SJCRH30 (cell line): ENCODE measurements around the gene TMEM82. TPM values are rescaled to one million over a fixed set of nuclear protein-coding genes. Genes with fewer than 3 reads are reported as not detected.
A peak's percentile ranks its signal among the peaks of the same experiment; 100 is the strongest.

Source experiments
- DNase-seq, 2 experiments: peaks; one replicate each; pipeline ENCODE4 v3.0.0-alpha.2; 2015 to 2020
- H3K27ac ChIP-seq: fragments of 250-450 bp; sonication (Bioruptor Pico); 2 replicates; pipeline ENCODE4 v1.5.1; 2020; ENCODE audit warnings: mild to moderate bottlenecking, moderate library complexity
- H3K27me3 ChIP-seq: fragments of 250-450 bp; sonication (Bioruptor Pico); 2 replicates; pipeline ENCODE4 v1.5.1; 2020; ENCODE audit warnings: mild to moderate bottlenecking, moderate library complexity
- H3K36me3 ChIP-seq: fragments of 250-450 bp; sonication (Bioruptor Pico); 2 replicates; pipeline ENCODE4 v1.5.1; 2020; ENCODE audit warnings: mild to moderate bottlenecking, moderate library complexity
- H3K4me1 ChIP-seq: fragments of 250-450 bp; sonication (Bioruptor Pico); 2 replicates; pipeline ENCODE4 v1.5.1; 2020; ENCODE audit warnings: mild to moderate bottlenecking, moderate library complexity
- H3K4me3 ChIP-seq: fragments of 250-450 bp; sonication (Bioruptor Pico); 2 replicates; pipeline ENCODE4 v1.5.1; 2020; ENCODE audit warnings: mild to moderate bottlenecking, moderate library complexity
- H3K9me3 ChIP-seq: fragments of 250-450 bp; sonication (Bioruptor Pico); replicated peaks from 2 replicates; pipeline ENCODE4 v1.5.1; 2020; ENCODE audit warnings: mild to moderate bottlenecking, moderate library complexity
- total RNA-seq: library from RNA; depleted of rRNA; stranded (reverse); fragments of >200 nt; shearing (Covaris generic); gene quantifications from 2 replicates; pipeline ENCODE4 v1.2.3, GENCODE V29; 2014

TMEM82 gene
- total RNA-seq, 1 experiment from 2014 or later = not detected

DNA sequence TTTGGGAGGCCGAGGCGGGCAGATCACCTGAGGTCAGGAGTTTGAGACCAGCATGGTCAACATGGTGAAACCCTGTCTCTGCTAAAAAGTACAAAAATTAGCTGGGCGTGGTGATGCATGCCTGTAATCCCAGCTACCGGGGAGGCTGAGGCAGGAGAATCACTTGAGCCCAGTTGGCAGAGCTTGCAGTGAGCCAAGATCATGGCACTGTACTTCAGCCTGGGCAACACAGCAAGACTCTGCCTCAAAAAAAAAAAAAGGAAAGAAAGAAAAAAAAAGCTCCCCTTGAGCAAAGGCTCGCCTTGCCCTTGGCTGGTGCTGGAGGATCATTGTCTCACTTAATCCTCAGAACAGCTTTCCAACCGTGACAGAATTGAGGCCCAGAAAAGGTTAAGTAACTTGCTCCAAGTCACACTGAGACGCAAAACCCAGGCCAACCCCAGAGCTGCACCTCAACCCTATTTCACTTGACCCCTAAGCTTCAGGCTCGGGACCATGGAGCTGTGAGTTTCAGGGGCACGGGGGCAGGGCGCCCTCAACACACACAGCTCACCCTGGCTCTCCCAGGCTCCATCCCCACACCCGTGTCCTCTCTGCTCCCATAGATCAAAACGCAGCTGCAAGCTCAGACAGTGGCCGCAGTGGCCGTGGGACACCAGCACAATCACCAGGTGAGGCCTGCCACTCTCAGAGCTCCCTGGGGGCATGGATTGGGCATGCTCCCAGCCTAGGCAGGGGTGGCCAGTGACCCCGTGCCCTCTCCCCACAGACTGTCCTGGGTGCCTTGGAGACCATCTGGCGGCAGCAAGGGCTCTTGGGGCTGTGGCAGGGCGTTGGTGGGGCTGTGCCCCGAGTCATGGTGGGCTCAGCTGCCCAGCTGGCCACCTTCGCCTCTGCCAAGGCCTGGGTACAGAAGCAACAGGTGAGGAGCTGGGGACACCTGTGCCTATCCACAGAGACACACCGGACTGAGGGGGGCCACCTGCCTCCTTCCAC, 4.7 kb upstream of the TMEM82 start:
- Histone ChIP-seq H3K36me3 (no peaks in the 10 kb centered on the region; the same call in 1 of the 2 replicates), H3K27me3 (no peaks in the 10 kb centered on the region), H3K4me3 (no peak overlapping the region), H3K4me1 (peaks cover 41% of the 10 kb centered on the region), H3K27ac (peak overlapping the region; percentile 73), H3K9me3 (no peaks in the 10 kb centered on the region)
- peak in 1 of 2 experiments; percentile 67 for DNase-seq

DNA sequence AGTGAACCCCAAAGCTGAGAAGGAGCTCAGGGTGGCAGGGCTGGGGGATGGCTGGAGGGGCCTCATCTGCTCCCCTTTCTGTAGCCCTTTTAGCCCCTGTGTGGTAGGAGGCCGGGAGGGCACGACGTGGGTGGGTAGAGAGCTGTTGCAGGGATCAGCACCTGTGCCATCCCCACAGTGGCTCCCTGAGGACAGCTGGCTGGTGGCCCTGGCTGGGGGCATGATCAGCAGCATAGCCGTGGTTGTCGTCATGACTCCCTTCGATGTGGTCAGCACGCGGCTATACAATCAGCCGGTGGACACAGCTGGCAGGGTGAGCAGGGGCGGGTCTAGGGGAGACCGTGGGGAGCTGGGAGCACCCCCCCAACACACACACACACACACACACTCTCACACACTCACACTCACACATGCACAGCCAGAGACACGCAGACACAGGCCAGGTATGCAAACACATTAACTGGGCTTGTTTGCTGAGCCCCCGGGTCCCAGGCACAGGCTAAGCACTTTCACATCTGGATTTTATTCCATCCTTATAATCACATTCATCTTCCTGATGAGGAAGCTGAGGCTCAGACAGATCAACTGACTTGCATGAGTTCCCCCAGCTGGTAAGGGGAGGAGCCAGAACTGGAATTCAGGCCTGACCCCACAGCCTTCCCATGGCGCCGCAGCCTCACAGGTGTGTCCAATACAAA, 3.7 kb upstream of the TMEM82 start:
- Histone ChIP-seq H3K4me1 (peaks cover 41% of the 10 kb centered on the region), H3K36me3 (no peaks in the 10 kb centered on the region), H3K4me3 (no peak overlapping the region), H3K27me3 (no peaks in the 10 kb centered on the region), H3K27ac (peak overlapping the region; percentile 24; the same call in 1 of the 2 replicates), H3K9me3 (no peaks in the 10 kb centered on the region)
- DNase-seq = peak; percentile 68 to 73

DNA sequence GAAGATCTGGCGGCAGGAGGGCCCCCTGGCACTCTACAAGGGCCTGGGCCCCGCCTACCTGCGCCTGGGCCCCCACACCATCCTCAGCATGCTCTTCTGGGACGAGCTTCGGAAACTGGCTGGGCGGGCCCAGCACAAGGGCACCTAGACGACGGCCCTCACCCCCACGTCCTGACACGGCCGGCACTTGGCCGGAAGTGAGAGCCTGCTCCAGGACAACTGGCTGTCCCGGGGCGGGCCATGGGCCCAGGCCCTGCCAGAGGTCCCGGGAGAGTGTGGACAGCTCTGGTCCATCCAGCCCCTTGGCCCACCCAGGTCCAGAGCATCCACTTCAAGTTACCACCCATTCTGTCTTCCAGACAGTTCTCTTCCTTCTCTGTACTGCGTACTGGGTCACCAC, 3.0 kb upstream of the TMEM82 start:
- H3K27ac ChIP-seq = no peak overlapping the region
- peaks cover 41% of the 10 kb centered on the region for H3K4me1 ChIP-seq
- no peaks in the 10 kb centered on the region for H3K9me3 ChIP-seq
- no peak overlapping the region for H3K4me3 ChIP-seq
- no peaks in the 10 kb centered on the region for H3K27me3 ChIP-seq
- DNase-seq = no peak
- H3K36me3 ChIP-seq = no peaks in the 10 kb centered on the region

DNA sequence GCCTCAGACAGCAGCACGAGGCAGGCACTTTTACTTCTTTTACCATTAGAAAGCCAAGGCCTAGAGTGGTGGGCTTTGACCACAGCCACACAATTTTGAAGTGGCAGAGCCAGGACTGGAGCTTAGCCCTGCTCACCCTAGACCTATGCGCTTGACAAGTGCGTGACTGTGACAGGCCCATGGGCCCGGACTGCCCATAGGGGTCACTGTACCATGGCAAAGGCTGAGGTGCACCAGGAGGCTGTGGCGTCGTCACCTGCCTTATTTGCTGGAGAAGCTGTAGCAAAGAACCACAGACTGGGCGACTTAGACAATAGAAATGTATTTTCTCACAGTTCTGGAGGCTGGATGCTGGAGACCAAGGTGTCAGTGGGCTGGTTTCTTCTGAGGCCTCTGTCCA, 2.6 kb upstream of the TMEM82 start:
- H3K4me3 ChIP-seq = no peak overlapping the region
- peaks cover 40% of the 10 kb centered on the region for H3K4me1 ChIP-seq
- no peaks in the 10 kb centered on the region for H3K36me3 ChIP-seq
- no peaks in the 10 kb centered on the region for H3K9me3 ChIP-seq
- no peaks in the 10 kb centered on the region for H3K27me3 ChIP-seq
- no peak for DNase-seq
- no peak overlapping the region for H3K27ac ChIP-seq

DNA sequence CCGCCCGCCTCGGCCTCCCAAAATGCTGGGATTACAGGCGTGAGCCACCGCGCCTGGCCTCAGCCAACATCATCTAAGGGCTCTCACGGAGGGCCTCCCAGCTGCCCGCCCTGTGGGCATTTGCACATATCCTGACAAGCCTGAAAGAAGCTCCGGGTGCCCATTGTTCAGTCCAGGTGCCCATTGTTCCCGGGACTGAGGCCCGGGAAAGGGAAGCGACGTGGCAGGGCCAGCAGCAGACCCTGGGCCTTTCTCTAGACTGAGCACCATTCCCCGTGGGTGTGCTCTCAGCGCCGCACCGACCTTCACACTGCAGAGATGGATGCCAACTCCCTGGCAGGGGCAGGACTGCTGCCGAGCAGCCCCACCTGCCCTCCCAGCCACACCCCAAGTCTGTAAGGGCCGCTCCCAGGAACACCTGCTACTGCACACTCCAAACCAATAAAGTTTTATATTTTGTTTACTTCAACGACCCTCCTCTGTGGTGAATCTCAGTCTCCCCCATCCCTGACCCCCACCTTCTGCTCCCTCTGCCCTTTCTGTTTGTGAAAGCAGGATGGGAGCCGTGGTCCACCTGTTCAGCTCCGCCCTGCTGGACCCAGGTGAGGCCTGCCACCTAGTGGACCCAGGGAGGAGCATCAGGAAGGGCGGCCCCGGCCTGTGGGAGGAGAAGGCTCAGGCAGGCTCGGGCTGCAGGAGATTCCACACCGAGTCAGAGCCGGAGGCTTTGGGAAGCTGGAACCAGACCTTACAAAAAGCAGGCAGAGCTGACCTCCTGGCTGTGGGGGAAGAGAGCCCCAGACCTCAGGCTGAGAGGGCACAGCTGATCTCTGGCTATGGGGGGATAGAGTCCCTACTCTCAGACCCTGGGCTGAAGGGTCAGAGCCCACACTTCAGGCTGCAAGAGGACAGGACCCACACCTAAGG, 1.1 kb upstream of the TMEM82 start:
- Histone ChIP-seq H3K27me3 (no peaks in the 10 kb centered on the region), H3K4me1 (peaks cover 27% of the 10 kb centered on the region), H3K4me3 (no peak overlapping the region), H3K36me3 (no peaks in the 10 kb centered on the region), H3K9me3 (no peaks in the 10 kb centered on the region), H3K27ac (no peak overlapping the region)
- DNase-seq = peak; percentile 85 to 89

DNA sequence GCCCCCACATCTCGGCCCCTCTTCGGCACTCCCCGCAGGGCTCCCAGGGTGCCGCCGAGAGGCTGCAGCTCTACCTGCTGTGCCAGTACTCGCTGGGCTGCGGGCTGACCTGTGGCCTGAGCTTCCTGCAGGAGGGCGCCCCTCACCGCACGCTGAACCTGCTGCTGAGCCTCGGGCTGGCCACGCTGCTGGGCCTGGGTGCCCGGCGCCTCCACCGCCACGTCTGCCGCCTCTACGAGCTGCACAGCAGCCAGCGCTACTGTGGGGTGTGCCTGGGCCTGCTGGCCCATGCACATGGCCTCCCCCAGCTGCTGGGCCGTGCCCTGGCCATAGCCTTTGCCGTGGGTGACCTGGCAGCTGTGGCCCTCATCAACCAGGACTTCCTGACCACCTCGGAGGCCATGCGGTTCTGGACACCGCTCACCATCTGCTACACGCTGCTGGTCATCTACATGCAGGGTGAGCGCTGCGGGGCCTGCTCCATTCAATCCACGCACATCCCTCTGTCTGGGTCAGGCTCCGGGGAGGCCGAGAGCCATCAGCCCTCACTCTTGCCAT, 1.9 kb downstream of the TMEM82 start:
- H3K36me3 ChIP-seq = no peaks in the 10 kb centered on the region
- DNase-seq = no peak
- H3K4me1 ChIP-seq = peaks cover under 1% of the 10 kb centered on the region; the same call in 1 of the 2 replicates

DNA sequence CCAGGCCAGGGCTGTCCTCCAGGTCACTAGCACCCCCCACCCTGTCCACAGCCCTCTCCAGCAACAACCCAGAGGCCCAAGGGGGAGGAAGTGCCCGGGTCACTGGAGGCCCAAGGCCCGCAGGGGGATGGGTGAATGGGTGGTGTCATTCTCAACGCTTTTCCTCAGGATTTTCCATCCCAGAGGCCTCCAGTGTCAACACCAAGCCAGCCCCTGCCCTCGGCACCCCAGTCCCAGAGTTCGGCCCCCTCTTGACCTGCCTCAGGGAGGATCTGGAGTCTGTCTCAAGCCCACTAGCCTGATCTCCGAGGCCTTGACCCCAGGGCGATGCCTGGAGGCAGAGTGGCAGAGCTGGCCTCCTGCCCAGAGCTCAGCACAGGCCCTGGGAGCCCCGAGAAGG, 5.1 kb downstream of the TMEM82 start:
- Histone ChIP-seq H3K27ac (no peak overlapping the region), H3K4me3 (no peak overlapping the region), H3K36me3 (no peaks in the 10 kb centered on the region), H3K9me3 (no peaks in the 10 kb centered on the region), H3K4me1 (peaks cover 6% of the 10 kb centered on the region; the same call in 1 of the 2 replicates), H3K27me3 (no peaks in the 10 kb centered on the region)
- no peak for DNase-seq

More for the DNA sequence above, 1.9 kb downstream of the TMEM82 start:
- Histone ChIP-seq H3K9me3 (no peaks in the 10 kb centered on the region), H3K27ac (no peak overlapping the region), H3K27me3 (no peaks in the 10 kb centered on the region), H3K4me3 (no peak overlapping the region)

DNA sequence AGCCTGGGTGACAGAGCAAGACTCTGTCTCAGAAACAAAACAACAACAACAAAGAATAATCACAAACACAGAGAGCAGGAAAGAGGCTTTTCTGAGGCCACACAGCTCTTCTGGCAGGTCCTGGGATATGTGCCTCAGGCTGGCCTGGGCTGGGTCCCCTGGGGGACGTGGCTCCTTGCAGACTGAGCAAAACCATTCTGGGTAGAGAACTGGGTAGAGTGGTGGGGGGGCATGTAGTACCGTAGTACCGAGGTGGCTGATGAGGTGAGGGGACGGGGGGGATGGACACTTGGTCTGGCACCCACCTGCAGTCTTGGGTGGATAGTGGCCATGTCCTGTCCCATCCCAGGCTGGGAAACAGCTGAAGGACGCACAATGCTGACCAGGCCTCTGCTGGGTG, 6.0 kb downstream of the TMEM82 start:
- Histone ChIP-seq H3K9me3 (no peaks in the 10 kb centered on the region), H3K27me3 (no peaks in the 10 kb centered on the region), H3K27ac (no peak overlapping the region), H3K4me1 (peaks cover 6% of the 10 kb centered on the region; the same call in 1 of the 2 replicates), H3K36me3 (no peaks in the 10 kb centered on the region), H3K4me3 (no peak overlapping the region)
- DNase-seq = no peak

- DNase-seq = no peak
- H3K27me3 ChIP-seq = no peaks in the 10 kb centered on the region
- no peak overlapping the region for H3K27ac ChIP-seq
- H3K36me3 ChIP-seq = no peaks in the 10 kb centered on the region
- H3K4me3 ChIP-seq = no peak overlapping the region
- no peaks in the 10 kb centered on the region for H3K9me3 ChIP-seq
- peaks cover 6% of the 10 kb centered on the region; the same call in 1 of the 2 replicates for H3K4me1 ChIP-seq
These were observed 6.5 kb downstream of the TMEM82 start for GRCh38 chr1:15748690-15749398.

DNA sequence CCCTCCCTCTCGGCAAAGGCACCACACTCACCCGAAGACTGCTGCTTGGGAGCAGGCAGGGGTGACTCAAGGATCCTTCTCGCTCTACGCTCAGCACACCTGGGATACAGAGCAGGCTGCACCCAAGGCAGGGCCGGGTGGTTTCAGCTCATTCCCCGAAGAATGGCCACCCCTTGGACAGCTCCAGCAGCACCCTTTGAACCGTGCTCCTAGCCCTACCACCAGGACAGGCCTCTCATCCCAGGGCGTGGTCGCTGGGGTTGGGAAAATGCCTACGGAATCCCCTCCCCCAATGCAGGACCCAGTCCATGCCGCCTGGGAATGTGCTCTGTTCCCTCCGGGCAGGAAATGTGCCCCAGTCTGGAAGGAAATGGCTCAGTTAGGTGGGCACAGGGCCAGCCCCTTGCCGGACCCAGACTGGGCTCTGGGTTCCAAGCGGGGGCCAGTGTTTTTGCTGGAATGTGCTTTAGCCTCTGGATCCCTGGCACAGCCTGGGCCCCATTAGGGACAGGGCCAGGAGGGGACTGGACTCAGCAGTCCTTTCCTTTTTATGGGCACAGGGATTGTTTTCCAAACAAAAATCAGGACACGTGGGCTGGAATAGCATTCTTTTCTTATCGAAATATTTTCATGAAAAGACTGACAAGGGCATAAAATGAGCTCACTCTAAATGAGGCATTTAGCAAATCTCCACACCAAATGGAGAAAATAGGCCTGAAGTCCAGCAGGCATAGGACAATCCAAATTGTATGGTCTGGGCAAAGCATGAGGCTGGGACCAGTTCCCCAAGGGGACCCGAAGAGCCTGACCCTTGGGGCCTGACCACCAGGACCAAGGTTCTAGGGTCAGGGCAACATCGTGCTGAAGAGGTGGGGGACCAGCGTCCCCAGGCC, 7.3 kb downstream of the TMEM82 start:
- Histone ChIP-seq H3K4me3 (no peak overlapping the region), H3K9me3 (no peaks in the 10 kb centered on the region), H3K27me3 (no peaks in the 10 kb centered on the region), H3K27ac (no peak overlapping the region), H3K4me1 (peaks cover 6% of the 10 kb centered on the region; the same call in 1 of the 2 replicates), H3K36me3 (no peaks in the 10 kb centered on the region)
- DNase-seq = peak; percentile 42 to 51

GRCh38 chr1:15750924-15751323, 8.6 kb downstream of the TMEM82 start:
- Histone ChIP-seq H3K9me3 (0 out of 2 replicates have a peak, but pooled peaks cover 3% of the 10 kb centered on the region), H3K4me3 (no peak overlapping the region), H3K27me3 (no peaks in the 10 kb centered on the region), H3K4me1 (peaks cover 14% of the 10 kb centered on the region), H3K36me3 (no peaks in the 10 kb centered on the region), H3K27ac (no peak overlapping the region)
- DNase-seq = no peak

DNA sequence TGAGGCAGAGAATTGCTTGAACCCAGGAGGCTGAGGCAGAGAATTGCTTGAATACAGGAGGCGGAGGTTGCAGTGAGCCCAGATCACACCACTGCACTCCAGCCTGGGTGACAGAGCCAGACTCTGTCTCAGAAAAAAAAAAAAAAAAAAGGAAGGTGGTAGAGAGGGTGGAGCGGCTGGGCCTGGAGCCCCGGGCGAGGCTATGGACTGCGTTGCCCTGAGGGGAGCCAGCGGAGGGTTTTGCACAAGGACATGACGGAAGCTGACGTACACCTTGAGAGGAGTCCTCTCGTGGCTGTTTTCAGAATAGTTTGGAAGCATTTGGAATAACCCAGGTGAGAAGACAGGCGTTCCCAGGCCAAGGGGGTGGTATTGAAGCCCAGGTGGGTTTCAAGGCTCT, 9.4 kb downstream of the TMEM82 start:
- Histone ChIP-seq H3K36me3 (no peaks in the 10 kb centered on the region), H3K4me3 (no peak overlapping the region), H3K27ac (no peak overlapping the region), H3K4me1 (peaks cover 21% of the 10 kb centered on the region), H3K27me3 (no peaks in the 10 kb centered on the region), H3K9me3 (0 out of 2 replicates have a peak, but pooled peaks cover 3% of the 10 kb centered on the region)
- no peak for DNase-seq

- H3K36me3 ChIP-seq = no peaks in the 10 kb centered on the region
- 0 out of 2 replicates have a peak, but pooled peaks cover 3% of the 10 kb centered on the region for H3K9me3 ChIP-seq
- no peaks in the 10 kb centered on the region for H3K27me3 ChIP-seq
- no peak for DNase-seq
- no peak overlapping the region for H3K4me3 ChIP-seq
- peaks cover 36% of the 10 kb centered on the region for H3K4me1 ChIP-seq
- no peak overlapping the region for H3K27ac ChIP-seq
These were observed 11.5 kb downstream of the TMEM82 start for GRCh38 chr1:15753776-15754175.
